Stimulated activated CD4-positive, alpha-beta T cell treated with anti-CD3 and anti-CD28 coated beads, Interleukin-2, amount 100 ng/mL, for 24 hours (primary cell): ENCODE results near the gene SPACA7.
"Not testable (repeated sequence)": the region's sequence is repeated elsewhere in the genome, so short reads cannot be mapped to it uniquely, and the experiment has no call there.

Source experiments
- DNase-seq, 2 donors: peaks; one replicate each; pipeline ENCODE4 v3.0.0-alpha.2; 2020

The SPACA7 gene

GRCh38 chr13:112431734-112432133, 55.6 kb downstream of the SPACA7 start:
- DNase-seq: no peak

- DNase-seq: not testable (repeated sequence)
Measured at GRCh38 chr13:112432734-112433133, 56.6 kb downstream of the SPACA7 start.

GRCh38 chr13:112433517-112433916, 57.4 kb downstream of the SPACA7 start:
- DNase-seq: not testable (repeated sequence)

GRCh38 chr13:112434032-112434431, 57.9 kb downstream of the SPACA7 start:
- no peak for DNase-seq

- DNase-seq: no peak
Measured at GRCh38 chr13:112434937-112435523, 58.9 kb downstream of the SPACA7 start.

GRCh38 chr13:112435973-112436372, 59.8 kb downstream of the SPACA7 start:
- DNase-seq: no peak

GRCh38 chr13:112438094-112438493, 61.9 kb downstream of the SPACA7 start:
- no peak for DNase-seq

- DNase-seq: no peak
Measured at GRCh38 chr13:112438515-112438914, 62.4 kb downstream of the SPACA7 start.

GRCh38 chr13:112441226-112441625, 65.1 kb downstream of the SPACA7 start:
- DNase-seq: no peak

GRCh38 chr13:112441779-112442310, 65.7 kb downstream of the SPACA7 start:
- no peak for DNase-seq

- no peak for DNase-seq
Measured at GRCh38 chr13:112442483-112443090, 66.4 kb downstream of the SPACA7 start.

- peak in 1 of 2 donors; percentile 22 for DNase-seq
Measured at GRCh38 chr13:112443191-112443994, 67.2 kb downstream of the SPACA7 start.

GRCh38 chr13:112443995-112444311, 67.8 kb downstream of the SPACA7 start:
- DNase-seq: peak; percentile 47 to 76

GRCh38 chr13:112444416-112445399, 68.6 kb downstream of the SPACA7 start:
- DNase-seq: no peak

GRCh38 chr13:112445411-112446271, 69.5 kb downstream of the SPACA7 start:
- no peak for DNase-seq

GRCh38 chr13:112446347-112446861, 70.2 kb downstream of the SPACA7 start:
- DNase-seq: no peak

GRCh38 chr13:112446867-112447266, 70.7 kb downstream of the SPACA7 start:
- no peak for DNase-seq

- DNase-seq: no peak
Measured at GRCh38 chr13:112447306-112447705, 71.2 kb downstream of the SPACA7 start.

- DNase-seq: no peak
Measured at GRCh38 chr13:112447761-112448603, 71.8 kb downstream of the SPACA7 start.
